Nephron progenitor cell (in vitro differentiated cells): ENCODE data around the gene LTC4S.
"Not testable (repeated sequence)": the region's sequence is repeated elsewhere in the genome, so short reads cannot be mapped to it uniquely, and the experiment has no call there.

Experiments used
- DNase-seq: peaks from one replicate; pipeline ENCODE4 v3.0.0; 2021
- H3K27ac Mint-ChIP-seq: 2 replicates; pipeline ENCODE4 v1.8.0; 2021; ENCODE audit warnings: mild to moderate bottlenecking, moderate library complexity, mixed read lengths
- H3K27me3 Mint-ChIP-seq: 2 replicates; pipeline ENCODE4 v1.8.0; 2021; ENCODE audit warnings: mild to moderate bottlenecking, low read depth, mixed read lengths; ENCODE audit not compliant: poor library complexity
- H3K36me3 Mint-ChIP-seq: 2 replicates; pipeline ENCODE4 v1.8.0; 2021; ENCODE audit warnings: low read depth, mixed read lengths
- H3K4me1 Mint-ChIP-seq: 2 replicates; pipeline ENCODE4 v1.8.0; 2021; ENCODE audit warnings: mixed read lengths
- H3K4me3 Mint-ChIP-seq: 2 replicates; pipeline ENCODE4 v1.8.0; 2021; ENCODE audit warnings: mild to moderate bottlenecking, moderate library complexity, mixed read lengths
- H3K9me3 Mint-ChIP-seq: 2 replicates; pipeline ENCODE4 v1.8.0; 2021; ENCODE audit warnings: mild to moderate bottlenecking, moderate library complexity, mixed read lengths
- TF ChIP-seq, protein P1 (sequence below): fragments of 200-600 bp; sonication (generic); IDR thresholded peaks from 2 replicates; pipeline ENCODE4 v1.5.0; 2021; ENCODE audit warnings: antibody characterized with exemption

LTC4S gene

DNA sequence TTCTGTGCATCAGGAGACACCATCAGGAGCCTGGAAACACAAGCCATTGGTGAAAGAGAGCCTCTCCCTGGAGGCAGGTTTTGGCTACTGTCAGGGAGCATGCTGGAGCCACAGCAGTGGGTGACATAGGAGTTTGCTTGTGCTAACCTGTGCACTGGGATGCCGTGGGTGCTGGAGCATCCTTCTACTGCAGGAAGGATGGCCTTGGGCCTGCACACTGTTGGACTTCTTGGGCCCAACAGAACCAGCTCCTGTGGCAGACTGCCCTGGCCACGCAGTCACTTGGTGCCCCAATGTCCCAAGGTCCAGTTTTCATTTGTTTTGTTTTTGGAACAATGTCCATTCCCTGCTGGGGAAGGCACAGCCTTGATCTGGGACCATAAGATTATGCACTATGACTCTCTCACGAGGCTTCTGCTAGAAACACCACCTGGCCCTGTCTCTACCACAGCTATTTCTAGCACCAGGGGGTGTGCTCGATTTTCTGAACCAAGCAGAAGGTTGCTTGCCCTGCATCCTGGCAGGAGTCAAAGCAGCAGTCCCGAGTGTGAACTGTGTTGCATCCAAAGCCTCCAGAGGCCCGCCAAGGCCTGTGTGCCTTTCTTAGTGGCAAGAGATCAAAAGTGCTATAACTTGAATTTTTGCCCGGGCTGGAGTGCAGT is 5.5 kb upstream of the LTC4S start:
- Mint-ChIP-seq H3K4me3 (no peak overlapping the region), H3K4me1 (no peaks in the 10 kb centered on the region), H3K27me3 (peaks cover 3% of the 10 kb centered on the region), H3K27ac (no peak overlapping the region), H3K36me3 (peaks cover 36% of the 10 kb centered on the region), H3K9me3 (peaks cover 8% of the 10 kb centered on the region)
- no peak for DNase-seq
- TF ChIP-seq, protein P1, sequence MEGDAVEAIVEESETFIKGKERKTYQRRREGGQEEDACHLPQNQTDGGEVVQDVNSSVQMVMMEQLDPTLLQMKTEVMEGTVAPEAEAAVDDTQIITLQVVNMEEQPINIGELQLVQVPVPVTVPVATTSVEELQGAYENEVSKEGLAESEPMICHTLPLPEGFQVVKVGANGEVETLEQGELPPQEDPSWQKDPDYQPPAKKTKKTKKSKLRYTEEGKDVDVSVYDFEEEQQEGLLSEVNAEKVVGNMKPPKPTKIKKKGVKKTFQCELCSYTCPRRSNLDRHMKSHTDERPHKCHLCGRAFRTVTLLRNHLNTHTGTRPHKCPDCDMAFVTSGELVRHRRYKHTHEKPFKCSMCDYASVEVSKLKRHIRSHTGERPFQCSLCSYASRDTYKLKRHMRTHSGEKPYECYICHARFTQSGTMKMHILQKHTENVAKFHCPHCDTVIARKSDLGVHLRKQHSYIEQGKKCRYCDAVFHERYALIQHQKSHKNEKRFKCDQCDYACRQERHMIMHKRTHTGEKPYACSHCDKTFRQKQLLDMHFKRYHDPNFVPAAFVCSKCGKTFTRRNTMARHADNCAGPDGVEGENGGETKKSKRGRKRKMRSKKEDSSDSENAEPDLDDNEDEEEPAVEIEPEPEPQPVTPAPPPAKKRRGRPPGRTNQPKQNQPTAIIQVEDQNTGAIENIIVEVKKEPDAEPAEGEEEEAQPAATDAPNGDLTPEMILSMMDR: no peak

GRCh38 chr5:179789278-179789677 is 4.5 kb upstream of the LTC4S start:
- peaks cover 28% of the 10 kb centered on the region for H3K36me3 Mint-ChIP-seq
- H3K4me3 Mint-ChIP-seq, H3K27ac Mint-ChIP-seq, H3K4me1 Mint-ChIP-seq, H3K27me3 Mint-ChIP-seq, DNase-seq, H3K9me3 Mint-ChIP-seq: not testable (repeated sequence)

- Mint-ChIP-seq H3K27me3 (peaks cover 3% of the 10 kb centered on the region), H3K9me3 (peaks cover 8% of the 10 kb centered on the region), H3K4me3 (no peak overlapping the region), H3K4me1 (peaks cover 11% of the 10 kb centered on the region), H3K27ac (no peak overlapping the region), H3K36me3 (peaks cover 22% of the 10 kb centered on the region)
- TF ChIP-seq, protein P1: no peak
- no peak for DNase-seq
Observed at GRCh38 chr5:179791881-179792611, 1.7 kb upstream of the LTC4S start.

- Mint-ChIP-seq H3K27ac (no peak overlapping the region), H3K36me3 (peaks cover 23% of the 10 kb centered on the region), H3K27me3 (peaks cover 3% of the 10 kb centered on the region), H3K4me1 (peaks cover 11% of the 10 kb centered on the region), H3K9me3 (peaks cover 8% of the 10 kb centered on the region), H3K4me3 (no peak overlapping the region)
- TF ChIP-seq, protein P1: no peak
- no peak for DNase-seq
Observed at GRCh38 chr5:179792612-179793467, 946 bp upstream of the LTC4S start.

DNA sequence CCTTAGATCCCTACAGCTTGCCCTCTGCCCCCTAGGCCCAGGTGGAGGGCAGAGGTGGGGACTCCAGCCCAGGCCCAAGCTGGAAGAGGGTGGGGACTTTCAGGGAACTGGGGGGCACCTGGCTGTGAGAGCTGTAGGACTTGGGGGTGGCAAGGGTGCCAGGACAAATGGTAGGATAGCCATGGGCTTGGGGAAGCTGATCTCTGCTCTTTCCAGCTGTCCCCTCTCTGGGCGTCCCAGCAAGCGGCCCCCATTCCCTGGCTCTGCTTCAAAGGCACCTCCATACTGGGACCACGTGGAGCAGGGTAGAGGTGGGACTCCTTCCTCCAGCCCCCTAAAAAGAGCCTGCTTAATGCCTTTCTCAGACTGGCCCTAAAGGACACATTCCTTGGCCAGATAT is 385 bp downstream of the LTC4S start:
- DNase-seq: no peak
- Mint-ChIP-seq H3K27ac (no peak overlapping the region), H3K9me3 (peaks cover 4% of the 10 kb centered on the region), H3K27me3 (peaks cover 1% of the 10 kb centered on the region), H3K4me1 (peaks cover 11% of the 10 kb centered on the region), H3K36me3 (peaks cover 16% of the 10 kb centered on the region), H3K4me3 (no peak overlapping the region)
- TF ChIP-seq, protein P1: no peak

DNA sequence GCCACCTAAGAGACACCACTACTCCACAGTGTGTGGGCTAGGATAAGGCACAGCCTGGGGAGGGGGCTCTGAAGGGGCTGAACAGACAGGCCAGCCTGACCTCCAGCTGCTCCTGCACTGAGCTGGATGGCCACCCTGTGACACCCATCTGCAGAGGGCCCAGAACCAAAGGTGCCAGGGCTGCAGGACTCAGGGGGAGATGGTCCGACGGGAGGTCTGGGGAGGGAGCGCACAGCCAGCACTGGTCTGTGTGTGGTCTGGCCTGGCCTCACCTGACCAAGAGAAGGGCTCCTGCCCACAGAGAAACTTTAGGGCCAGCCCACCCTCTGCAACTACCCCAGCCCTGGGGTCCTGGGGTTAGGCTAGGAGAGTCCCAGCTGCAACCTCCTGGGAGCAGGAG is 789 bp downstream of the LTC4S start:
- H3K27me3 Mint-ChIP-seq: peaks cover 5% of the 10 kb centered on the region
- H3K27ac Mint-ChIP-seq: no peak overlapping the region
- H3K4me1 Mint-ChIP-seq: peaks cover 11% of the 10 kb centered on the region
- TF ChIP-seq, protein P1: no peak
- H3K4me3 Mint-ChIP-seq: peak overlapping the region; percentile 74
- no peak for DNase-seq
- H3K36me3 Mint-ChIP-seq: peaks cover 16% of the 10 kb centered on the region
- H3K9me3 Mint-ChIP-seq: no peaks in the 10 kb centered on the region
